ENCODE data around the gene G3BP1.

DNA sequence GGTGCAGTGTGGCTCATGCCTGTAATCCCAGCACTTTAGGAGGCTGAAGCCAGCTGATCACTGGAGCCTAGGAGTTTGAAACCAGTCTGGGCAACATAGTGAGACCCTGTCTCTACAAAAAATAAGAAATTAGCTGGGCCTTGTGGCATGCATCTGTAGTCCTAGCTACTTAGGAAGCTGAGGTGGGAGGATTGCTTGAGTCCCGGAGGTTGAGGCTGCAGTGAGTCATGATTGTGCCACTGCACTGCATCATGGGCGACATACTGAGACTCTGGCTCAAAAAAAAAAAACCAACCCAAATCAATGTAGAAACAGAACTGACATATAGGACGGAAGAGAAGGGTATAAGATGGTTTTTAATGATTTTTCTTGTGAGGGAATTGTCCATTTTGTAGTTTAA is 27.7 kb downstream of the G3BP1 start:
- TF ChIP-seq POLR2A (IDR thresholded peaks at IDR 0.05), result no peak
- TF ChIP-seq, protein P1, sequence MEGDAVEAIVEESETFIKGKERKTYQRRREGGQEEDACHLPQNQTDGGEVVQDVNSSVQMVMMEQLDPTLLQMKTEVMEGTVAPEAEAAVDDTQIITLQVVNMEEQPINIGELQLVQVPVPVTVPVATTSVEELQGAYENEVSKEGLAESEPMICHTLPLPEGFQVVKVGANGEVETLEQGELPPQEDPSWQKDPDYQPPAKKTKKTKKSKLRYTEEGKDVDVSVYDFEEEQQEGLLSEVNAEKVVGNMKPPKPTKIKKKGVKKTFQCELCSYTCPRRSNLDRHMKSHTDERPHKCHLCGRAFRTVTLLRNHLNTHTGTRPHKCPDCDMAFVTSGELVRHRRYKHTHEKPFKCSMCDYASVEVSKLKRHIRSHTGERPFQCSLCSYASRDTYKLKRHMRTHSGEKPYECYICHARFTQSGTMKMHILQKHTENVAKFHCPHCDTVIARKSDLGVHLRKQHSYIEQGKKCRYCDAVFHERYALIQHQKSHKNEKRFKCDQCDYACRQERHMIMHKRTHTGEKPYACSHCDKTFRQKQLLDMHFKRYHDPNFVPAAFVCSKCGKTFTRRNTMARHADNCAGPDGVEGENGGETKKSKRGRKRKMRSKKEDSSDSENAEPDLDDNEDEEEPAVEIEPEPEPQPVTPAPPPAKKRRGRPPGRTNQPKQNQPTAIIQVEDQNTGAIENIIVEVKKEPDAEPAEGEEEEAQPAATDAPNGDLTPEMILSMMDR (IDR thresholded peaks at IDR 0.05), result no peak

Measured in esophagus squamous epithelium (tissue), 4 donors.